SH-SY5Y (cell line): Measurements from ENCODE around the gene ITGB6.

Experiments
- GATA2 ChIP-seq: IDR thresholded peaks from 2 replicates; pipeline ENCODE4 v1.6.1; 2011; ENCODE audit warnings: mild to moderate bottlenecking, low read depth, low read length
- GATA3 ChIP-seq: IDR thresholded peaks from 2 replicates; pipeline ENCODE4 v1.6.1; 2011; ENCODE audit warnings: low read depth, mild to moderate bottlenecking, low read length, moderate library complexity

ITGB6 gene

DNA sequence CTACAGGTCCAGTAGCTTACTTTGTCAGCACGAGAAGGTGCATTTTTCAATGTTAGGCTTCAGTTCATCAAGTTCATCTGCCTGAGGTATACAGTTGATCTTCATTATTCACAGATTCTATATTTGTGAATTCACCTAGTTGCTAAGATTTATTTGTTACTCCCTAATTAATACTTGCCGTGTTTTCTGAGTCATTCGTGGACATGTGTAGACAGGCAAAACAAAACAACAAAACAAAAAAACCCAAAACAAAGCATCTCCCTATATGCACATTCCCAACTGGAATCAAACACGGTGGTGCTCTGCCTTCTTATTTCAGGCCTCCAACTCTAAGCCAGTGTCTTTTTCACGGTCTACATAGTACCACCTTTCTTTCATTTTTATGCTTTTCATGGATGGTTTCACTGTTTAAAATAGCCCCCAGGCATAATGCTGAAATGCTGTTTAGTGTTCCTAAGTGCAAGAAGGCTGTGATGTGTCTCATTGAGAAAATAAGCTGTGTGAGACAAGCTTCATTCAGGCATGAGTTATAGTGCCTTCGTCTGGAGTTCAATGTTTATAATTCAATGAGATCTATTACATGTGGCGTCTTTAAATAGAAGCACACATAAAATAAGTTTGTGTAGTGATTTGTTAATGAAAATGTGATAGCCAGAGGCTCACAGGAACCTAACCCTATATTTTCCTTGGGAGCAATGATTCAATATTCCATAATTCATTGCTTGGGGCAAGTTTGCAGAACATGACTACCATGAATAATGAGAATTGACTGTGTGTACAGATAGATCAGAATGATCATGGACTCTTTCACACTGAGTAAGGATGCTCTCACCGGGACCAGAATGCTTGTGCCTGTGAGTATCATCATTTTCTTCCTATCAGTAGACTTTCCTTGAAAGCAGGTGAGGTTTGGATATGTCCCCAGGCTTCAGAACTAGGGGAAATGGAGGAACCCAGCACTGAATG lies 24.6 kb downstream of the ITGB6 start:
- TF ChIP-seq GATA2 (no peak), GATA3 (no peak)

DNA sequence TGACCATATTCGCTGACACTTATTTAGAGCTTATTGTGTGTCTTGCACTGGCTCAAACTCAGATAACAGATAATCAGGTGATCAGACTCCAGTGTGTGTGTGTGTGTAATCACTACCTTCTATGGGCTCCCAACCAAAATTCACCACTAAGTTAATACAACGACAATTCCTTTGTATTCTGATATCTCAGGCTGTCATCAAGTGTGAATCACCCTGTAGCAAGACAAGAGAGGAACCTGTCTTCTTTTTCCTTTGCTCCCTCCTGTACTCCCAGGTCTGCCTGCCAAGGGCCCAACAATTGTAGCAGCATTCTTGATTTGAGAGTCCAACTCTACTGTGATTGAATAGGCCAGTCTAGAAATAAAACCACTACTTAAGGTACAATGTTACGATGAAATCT lies 25.8 kb downstream of the ITGB6 start:
- TF ChIP-seq GATA3 (no peak), GATA2 (no peak)

DNA sequence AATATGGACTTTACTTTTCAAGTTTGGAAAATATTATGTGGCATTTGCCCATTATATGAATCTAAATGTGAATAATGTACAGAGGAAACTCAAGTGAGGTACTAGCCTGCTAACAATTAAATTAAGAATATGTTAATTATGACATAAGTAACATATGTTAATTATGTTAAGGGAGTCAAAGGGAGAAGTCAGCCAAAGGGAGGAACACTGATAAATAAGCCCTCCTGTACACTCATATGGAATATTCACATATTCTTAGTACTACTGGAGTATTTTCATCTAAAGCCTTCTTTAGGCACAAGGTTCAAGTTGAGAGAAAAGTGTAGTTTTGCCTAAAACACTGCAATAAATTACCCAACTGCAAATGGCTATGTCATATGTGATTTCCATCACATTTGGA lies 30.1 kb downstream of the ITGB6 start:
- TF ChIP-seq GATA3 (no peak), GATA2 (no peak)

DNA sequence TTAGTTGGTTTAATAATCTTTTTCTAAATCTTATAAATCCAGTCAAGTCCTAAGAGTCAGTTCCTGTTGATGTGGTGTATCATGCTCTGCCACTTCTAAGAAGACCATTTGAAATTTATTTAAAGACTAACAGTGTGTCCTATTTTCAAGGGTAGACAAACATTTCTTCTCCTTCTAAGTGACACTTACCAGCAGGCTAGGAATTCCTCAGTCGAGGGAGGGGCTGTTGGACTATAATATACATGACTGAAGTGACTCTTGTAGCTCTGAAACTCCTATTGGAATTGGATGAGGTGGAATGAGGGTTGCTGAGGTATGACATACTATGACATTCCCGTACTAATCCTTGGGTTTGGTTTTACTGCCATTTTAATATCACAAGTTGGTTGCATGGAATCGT lies 30.6 kb downstream of the ITGB6 start:
- TF ChIP-seq GATA2 (no peak), GATA3 (no peak)

DNA sequence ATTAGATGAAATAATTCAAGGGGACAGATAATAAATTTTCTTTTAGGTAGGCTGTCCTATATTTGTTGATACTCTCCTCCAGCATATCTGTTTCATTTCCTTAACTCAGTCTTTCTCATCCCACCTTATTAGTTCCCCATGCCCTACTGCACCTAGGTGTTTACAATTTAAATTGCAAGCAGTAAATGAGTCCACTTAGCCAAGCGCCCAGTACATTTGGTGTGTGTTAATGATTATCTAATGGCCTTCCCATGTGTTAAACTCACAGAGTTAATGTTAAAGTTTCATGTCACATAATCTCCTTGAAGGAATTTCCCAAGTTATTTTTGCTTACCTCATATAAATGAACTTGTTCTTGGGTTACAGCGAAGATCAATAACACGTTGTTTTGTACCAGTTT lies 31.2 kb downstream of the ITGB6 start:
- TF ChIP-seq GATA3, result no peak
- no peak for TF ChIP-seq GATA2

DNA sequence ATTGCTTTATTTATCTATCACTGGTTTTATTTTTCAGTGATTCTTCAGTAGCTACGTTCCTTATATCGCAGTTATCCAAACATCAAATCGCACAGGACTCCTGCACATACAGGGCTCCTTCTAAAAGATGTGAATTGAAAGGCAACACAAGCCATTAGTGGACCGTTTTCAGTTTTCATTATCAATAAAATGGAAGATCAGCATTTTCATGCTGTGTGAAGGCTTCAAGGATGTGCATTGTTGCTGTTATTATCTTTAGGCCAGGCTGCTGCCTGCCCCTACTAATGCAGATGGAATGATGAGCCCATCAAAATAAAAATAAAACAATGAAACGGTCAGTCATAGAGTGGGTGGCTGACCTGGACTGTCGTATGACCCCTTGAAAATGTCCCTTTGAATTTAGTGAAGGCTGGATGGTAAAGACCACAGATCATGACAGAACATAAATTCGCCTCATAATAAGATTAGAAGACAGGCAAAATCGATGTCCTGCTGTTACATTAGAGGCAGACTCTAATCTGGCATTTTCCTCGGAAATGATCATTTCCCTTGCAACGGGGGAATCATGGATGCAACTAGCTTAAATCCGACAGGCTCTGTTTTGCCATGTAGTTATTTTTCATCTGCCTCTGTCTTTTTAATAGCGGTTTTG lies 32.9 kb downstream of the ITGB6 start:
- TF ChIP-seq GATA2 (no peak), GATA3 (no peak)

DNA sequence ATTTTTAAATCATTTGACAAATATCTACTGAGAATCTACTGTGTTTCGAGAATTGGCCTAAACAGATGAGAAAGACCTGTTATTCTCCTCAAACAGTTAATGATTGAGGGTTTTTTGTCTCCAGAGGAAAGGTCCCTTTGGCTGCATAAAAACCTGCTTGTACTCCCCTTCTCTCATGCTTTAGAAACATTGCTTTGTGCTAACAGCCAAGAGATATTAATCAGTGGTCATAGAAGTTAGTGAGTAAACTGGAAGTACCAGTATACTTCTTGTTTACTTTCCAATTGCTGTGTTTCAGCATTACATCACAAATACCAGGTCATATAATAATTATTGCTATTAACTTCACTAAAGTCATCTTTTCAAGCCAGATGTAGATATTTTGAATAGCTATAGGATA lies 34.1 kb downstream of the ITGB6 start:
- TF ChIP-seq GATA3 (no peak), GATA2 (no peak)

DNA sequence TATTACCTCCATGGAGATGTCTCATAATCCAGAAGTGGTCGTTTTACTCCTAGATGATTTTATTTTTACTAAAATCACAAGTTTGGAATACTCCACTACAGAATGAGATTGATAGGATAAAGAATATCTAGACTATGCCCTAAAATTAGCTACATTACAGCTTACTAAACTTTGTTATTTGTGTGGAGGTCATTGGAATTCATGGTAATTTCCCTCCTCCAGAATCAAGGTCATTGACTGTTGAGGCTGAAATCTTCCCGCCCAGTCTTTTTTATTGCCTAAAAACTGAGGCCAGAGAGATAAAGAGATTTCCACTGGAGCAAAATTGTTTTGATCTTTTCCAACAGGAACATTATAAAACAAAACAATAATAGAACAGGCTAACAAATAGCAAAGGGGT lies 35.0 kb downstream of the ITGB6 start:
- no peak for TF ChIP-seq GATA3
- TF ChIP-seq GATA2, result no peak

DNA sequence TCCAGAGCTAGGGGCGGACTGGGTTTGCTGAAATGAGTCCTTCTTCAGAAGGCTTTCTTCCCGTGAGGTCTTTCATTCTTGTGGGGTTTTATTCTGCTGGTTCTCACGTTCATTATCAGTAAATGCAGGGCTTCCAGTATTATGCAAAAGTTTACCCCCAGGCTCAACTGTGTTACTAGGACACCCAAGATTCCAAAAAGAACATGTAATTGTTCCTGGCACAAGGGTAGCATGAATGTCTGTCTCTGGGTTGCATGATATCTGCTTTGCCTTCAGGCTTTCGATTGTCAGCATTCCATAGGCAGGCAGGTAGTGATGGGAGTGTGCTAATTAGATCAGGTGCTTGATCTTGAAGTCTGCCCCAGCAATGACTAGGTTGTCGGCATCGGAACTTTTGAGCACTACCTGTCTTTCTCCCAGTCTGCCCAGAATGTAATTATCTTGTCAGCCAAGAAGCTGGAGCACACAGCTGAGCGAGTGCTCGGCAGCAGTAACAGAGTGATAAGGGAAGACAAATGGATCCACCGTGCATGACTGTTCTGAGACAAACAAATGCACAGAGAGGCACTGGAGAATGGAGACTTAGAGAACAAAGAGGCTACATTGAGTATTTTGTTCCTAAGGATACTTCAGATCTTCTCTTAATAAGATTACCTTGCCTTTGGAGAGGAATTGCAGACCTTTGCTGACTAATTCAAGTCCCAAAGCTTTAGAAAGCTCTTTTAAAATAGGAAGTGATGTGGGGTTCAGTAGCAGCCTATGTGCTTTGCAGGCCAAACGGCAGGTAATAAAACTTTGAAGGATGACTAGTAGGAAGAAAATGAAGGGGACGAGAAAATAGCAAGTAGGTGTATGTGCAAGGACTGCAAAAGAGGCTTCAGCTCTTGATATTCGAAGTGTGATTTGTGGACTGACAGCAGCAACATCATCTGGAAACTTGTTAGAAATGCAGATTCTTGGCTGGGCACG lies 41.9 kb downstream of the ITGB6 start:
- peak; percentile 50 for TF ChIP-seq GATA2
- no peak for TF ChIP-seq GATA3

DNA sequence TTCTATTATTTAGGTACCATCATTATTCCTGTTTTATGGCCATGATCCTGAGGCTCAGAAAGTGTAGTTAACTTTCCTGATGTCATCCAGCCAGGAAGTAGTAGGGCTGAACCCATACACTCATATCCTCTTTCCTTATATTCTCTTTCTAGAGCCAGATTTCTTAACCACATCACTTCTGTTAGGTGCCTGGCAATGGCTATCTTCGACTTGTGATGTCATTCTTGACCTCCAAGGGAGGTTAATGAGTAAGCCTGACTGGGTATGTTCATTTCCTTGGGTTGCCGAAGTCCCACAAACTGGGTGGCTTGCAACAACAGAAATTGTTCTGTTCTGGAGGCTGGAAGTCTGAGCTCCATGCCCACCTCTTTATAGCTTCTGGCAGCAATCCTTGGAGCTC lies 43.4 kb downstream of the ITGB6 start:
- TF ChIP-seq GATA3 (no peak), GATA2 (no peak)

DNA sequence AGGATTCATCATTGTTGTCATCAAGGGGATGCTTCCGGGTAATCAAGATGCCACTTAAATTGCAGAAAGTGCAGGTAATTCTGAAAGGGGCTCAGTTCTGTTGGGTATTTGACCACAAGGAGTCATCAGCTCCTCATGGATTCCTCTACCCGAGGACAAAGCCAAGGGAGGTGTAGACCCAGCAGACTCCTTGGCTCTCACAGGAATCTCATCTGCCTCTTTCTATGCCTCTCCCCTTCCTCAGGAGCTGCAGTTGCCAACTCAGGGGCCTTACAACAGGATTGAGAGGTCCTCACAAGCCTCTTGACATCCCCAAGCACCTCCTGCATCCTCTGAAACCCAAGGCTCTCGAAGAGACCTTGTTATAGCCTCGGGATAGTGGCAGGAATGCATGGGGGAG lies 44.0 kb downstream of the ITGB6 start:
- TF ChIP-seq GATA3, result no peak
- no peak for TF ChIP-seq GATA2

DNA sequence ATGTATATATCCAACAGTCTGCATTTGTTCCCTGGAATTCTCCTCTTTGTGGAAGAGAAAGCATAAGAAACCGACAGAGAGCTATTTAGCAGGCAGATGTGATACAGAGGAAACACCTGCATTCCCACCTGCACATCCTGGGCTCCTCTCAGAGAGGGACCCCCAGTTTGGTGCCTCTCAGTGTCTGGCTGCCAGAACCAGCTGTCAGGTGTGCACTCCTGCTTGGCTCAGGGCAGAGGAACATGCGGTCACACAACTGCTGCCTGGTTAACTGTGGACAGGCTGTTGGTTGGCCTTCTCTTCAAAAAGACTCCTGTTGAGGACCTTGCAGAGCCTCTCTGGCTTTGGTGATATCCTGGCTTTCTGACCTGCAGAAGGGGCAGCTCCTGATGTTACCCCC lies 54.6 kb downstream of the ITGB6 start:
- TF ChIP-seq GATA3 (no peak), GATA2 (no peak)

DNA sequence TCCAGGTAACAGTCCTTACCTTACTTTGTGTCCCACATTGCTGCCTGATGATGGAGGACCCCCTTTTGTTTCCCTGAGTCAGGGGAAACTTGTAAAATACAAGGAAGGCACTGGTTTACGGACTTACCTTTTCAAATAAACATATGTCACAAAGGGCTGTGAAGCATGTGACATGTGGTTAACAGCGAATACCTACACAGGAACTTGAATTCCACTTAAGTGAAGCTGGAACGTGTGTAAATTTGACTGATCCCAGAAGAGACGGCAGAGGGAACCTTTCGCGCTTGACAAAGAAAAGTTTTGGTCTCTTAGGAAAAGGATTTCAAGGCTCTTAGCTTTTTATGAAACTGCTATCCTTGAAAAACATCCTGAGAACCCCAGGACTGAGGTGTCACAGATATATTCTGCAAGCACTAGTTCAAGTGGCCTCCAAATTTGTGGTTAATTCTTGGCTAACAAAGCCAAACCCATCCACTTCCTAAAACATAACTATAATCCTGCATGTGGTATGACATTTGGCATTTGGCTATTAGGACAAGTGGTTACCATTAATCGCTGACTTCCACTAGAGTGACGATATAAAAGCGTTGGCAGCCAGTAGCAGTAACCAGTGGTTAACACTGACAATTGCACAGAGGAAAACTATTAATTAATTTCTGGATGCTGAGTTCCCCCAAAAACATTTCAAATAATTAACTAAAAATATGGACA lies 55.6 kb downstream of the ITGB6 start:
- TF ChIP-seq GATA3, result no peak
- no peak for TF ChIP-seq GATA2
